Spleen (tissue), 11 donors: ENCODE data around the gene PRKG1. TPM values are rescaled to one million over a fixed set of nuclear protein-coding genes. Genes with fewer than 3 reads are reported as not detected.

Experiments
- DNase-seq: peaks from one replicate; pipeline ENCODE4 v3.0.0-alpha.2; 2020
- H3K27ac ChIP-seq, 8 donors: fragments of 200-600 bp; sonication (generic) in 7 of 8; 1 replicate in 4 of 8; 2 replicates in 4 of 8; pipeline versions ENCODE4 v1.5.0 to v1.8.0; 2016 to 2021; ENCODE audit warnings: inconsistent platforms in 4 of 8, mild to moderate bottlenecking in 4 of 8, moderate library complexity in 1 of 8
- H3K27me3 ChIP-seq, 7 donors: fragments of 200-600 bp; sonication (generic) in 6 of 7; replicated peaks in 1 of 7; 1 replicate in 4 of 7; 2 replicates in 3 of 7; pipeline versions ENCODE4 v1.5.0 to v1.8.0; 2016 to 2021; ENCODE audit warnings: inconsistent platforms in 3 of 7, mild to moderate bottlenecking in 1 of 7
- H3K36me3 ChIP-seq, 6 donors: fragments of 200-600 bp; sonication (generic) in 5 of 6; 1 replicate in 4 of 6; 2 replicates in 2 of 6; pipeline versions ENCODE4 v1.5.0 to v1.8.0; 2016 to 2021; ENCODE audit warnings: inconsistent platforms in 2 of 6
- H3K4me1 ChIP-seq, 6 donors: fragments of 200-600 bp; sonication (generic) in 5 of 6; 1 replicate in 3 of 6; 2 replicates in 3 of 6; pipeline versions ENCODE4 v1.5.0 to v1.8.0; 2016 to 2021; ENCODE audit warnings: inconsistent platforms in 3 of 6
- H3K4me3 ChIP-seq, 8 donors: fragments of 200-600 bp; sonication (generic) in 7 of 8; 1 replicate in 4 of 8; 2 replicates in 4 of 8; pipeline versions ENCODE4 v1.5.0 to v1.8.0; 2016 to 2021; ENCODE audit warnings: inconsistent platforms in 4 of 8, mild to moderate bottlenecking in 4 of 8, moderate library complexity in 2 of 8
- H3K9me3 ChIP-seq, 8 donors: fragments of 200-600 bp; sonication (generic) in 7 of 8; 1 replicate in 4 of 8; 2 replicates in 4 of 8; pipeline versions ENCODE4 v1.5.0 to v1.8.0; 2016 to 2021; ENCODE audit warnings: inconsistent platforms in 4 of 8
- POLR2A ChIP-seq, 3 donors: fragments of 450-650 bp; IDR thresholded peaks; one replicate each; pipeline ENCODE4 v1.5.1; 2017; ENCODE audit warnings: antibody characterized with exemption in 3 of 3, mild to moderate bottlenecking in 1 of 3
- POLR2AphosphoS5 ChIP-seq, 3 donors: sonication (generic); formaldehyde crosslinking; IDR thresholded peaks; one replicate each; pipeline ENCODE4 v1.5.1; 2017; ENCODE audit warnings: antibody characterized with exemption in 3 of 3
- WGBS, 5 donors: extraction: QIAGEN DNeasy Blood & Tissue Kit in 3 of 5; methylation state at CpG; one replicate each; pipeline versions ENCODE4 v1.1.5 to v1.1.7; 2013 to 2018; 5-methylcytosine and 5-hydroxymethylcytosine counted together
- intact Hi-C: fragments of 100-400 bp; cut with DNase I; formaldehyde crosslinking; loops from one replicate; pipeline ENCODE4 v1.15.0; 2023; ENCODE audit warnings: low total_unique reads
- polyA plus RNA-seq, 3 donors: library from polyadenylated mRNA; stranded (reverse); fragments of 200-250 nt; gene quantifications; one replicate each; pipeline ENCODE4 v1.2.1, GENCODE V29; 2013
- total RNA-seq, 7 donors: library from RNA; depleted of rRNA in 3 of 7; stranded (reverse); fragments of >200 nt in 3 of 7; fragmentation: NEBNext Ultra II Directional in 4 of 7; extraction: Animal tissue kit (Norgen Biotek cat#: 25700) in 4 of 7; gene quantifications; one replicate each; pipeline versions ENCODE4 v1.1.0 to v1.2.1, GENCODE V29; 2016 to 2021
- TF ChIP-seq, protein P1 (sequence below), 11 experiments: fragments of 200-600 bp in 7 of 11; fragments of 450-650 bp in 4 of 11; sonication (generic) in 4 of 11; IDR thresholded peaks in 8 of 11; conservative IDR thresholded peaks in 3 of 11; 1 replicate in 7 of 11; 2 replicates in 4 of 11; pipeline versions ENCODE4 v1.4.0 to v1.8.0; 2016 to 2021; ENCODE audit warnings: antibody characterized with exemption in 11 of 11, inconsistent platforms in 4 of 11, mild to moderate bottlenecking in 1 of 11
- donor health status: healthy with polysubstance abuse.
- donor health status: DM: no; HTN: no; CAD: no; lungs with moderate emphysema.
- donor health status: DM: no; HTN: no; CAD: no.
- donor health status: Bipolar disorder and iron deficiency.
- donor health status: healthy.
- donor health status: DM: no; HTN: no; CAD: no.
- donor health status: DM: yes; HTN: yes; CAD: no.

The PRKG1 gene
- total and polyA plus RNA-seq, 10 donors = 0.65 to 10.5 (median 7.2) TPM

DNA sequence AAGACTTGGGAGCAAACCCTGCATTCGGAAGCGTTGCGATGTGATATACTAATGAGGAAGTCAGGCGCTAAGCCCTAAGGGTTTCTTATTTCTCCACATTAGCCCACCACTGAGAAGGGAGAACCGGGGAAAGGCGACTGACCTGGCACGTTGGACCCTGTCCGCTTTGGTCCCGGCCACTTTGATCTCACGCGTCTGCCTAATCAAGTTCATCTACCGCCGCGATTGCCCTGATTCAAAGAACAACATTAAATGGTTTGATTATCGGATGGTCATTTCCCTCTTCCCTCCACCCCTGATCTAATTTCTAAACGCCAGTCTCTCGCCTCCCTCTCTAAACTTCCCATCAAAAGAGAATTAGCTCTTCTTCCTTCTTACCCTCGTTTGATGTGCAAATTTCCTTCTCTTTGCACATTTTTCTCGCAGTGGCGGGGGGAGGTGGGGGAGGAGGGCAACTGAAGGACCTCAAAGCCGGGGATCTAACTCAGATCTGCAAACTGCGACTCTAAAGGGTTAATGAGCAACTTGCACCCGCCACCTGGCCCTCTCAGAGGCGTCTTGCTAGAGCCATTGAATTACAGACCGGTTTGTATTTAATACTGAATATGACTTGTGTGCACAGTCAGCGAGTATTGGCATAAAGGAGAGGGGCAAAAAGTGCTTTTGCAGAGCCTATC, 1239.1 kb downstream of the PRKG1 start:
- TF ChIP-seq, protein P1, sequence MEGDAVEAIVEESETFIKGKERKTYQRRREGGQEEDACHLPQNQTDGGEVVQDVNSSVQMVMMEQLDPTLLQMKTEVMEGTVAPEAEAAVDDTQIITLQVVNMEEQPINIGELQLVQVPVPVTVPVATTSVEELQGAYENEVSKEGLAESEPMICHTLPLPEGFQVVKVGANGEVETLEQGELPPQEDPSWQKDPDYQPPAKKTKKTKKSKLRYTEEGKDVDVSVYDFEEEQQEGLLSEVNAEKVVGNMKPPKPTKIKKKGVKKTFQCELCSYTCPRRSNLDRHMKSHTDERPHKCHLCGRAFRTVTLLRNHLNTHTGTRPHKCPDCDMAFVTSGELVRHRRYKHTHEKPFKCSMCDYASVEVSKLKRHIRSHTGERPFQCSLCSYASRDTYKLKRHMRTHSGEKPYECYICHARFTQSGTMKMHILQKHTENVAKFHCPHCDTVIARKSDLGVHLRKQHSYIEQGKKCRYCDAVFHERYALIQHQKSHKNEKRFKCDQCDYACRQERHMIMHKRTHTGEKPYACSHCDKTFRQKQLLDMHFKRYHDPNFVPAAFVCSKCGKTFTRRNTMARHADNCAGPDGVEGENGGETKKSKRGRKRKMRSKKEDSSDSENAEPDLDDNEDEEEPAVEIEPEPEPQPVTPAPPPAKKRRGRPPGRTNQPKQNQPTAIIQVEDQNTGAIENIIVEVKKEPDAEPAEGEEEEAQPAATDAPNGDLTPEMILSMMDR (IDR thresholded peaks at IDR 0.05 in 8 of 11, conservative IDR thresholded peaks at IDR 0.05 in 3 of 11) = no peak
- TF ChIP-seq POLR2AphosphoS5 (IDR thresholded peaks at IDR 0.05) (no peak), POLR2A (IDR thresholded peaks at IDR 0.05) (no peak)
- Histone ChIP-seq H3K4me3 (peak overlapping the region; percentile 31 to 73 (median 44)), H3K27me3 (peaks cover 4 to 70% (median 34%) of the 10 kb centered on the region in 7 donors), H3K36me3 (no peaks in the 10 kb centered on the region), H3K4me1 (peaks cover 5 to 36% (median 24%) of the 10 kb centered on the region in 6 donors), H3K27ac (peak overlapping the region in 4 of 8 donors; percentile 2 to 56 (median 46)), H3K9me3 (no peaks in the 10 kb centered on the region)
- no peak for DNase-seq
- intact Hi-C loops = no loop called here
- WGBS, 5 donors = 2 to 8% (median 2%) methylated on average over 26 of the region's 26 CpGs

DNA sequence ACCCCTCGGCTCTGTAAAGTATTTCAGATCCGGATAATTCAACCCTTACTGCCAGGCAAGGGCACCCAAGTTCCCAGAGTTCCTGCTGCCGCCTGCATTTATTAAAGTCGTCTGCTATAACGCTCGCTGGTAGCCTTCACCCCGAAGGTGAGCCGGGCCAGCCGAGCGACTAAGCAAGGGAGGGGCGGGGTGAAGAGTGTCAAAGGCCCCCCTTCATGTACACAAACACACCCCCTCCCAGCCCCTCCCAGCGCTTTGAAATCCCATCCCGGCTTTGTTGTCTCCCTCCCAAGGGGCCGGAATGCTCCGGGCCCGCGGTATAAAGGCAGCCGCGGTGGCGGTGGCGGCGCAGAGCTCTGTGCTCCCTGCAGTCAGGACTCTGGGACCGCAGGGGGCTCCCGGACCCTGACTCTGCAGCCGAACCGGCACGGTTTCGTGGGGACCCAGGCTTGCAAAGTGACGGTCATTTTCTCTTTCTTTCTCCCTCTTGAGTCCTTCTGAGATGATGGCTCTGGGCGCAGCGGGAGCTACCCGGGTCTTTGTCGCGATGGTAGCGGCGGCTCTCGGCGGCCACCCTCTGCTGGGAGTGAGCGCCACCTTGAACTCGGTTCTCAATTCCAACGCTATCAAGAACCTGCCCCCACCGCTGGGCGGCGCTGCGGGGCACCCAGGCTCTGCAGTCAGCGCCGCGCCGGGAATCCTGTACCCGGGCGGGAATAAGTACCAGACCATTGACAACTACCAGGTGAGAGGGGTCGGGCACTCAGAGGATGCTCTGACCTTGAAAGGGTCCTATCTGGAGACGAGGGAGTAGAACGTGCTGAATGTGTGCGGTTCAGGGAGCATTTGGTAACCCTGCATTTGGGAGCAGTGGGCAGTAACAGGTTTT, 1239.9 kb downstream of the PRKG1 start, which contains the start of gene DKK1:
Gene DKK1 (plus strand): TSS at position 349 of the 889 bp plus-strand sequence. CDS start 154 bp downstream, at position 503.
- no peaks in the 10 kb centered on the region for H3K9me3 ChIP-seq
- H3K27me3 ChIP-seq = peaks cover 4 to 65% (median 31%) of the 10 kb centered on the region in 7 donors
- H3K36me3 ChIP-seq = no peaks in the 10 kb centered on the region
- H3K27ac ChIP-seq = peak within 1 kb of the TSS in 5 of 8 donors; percentile 2 to 56 (median 45)
- WGBS, 5 donors = 0 to 3% (median 1%) methylated on average over 39 to 55 of the region's 55 CpGs
- peak; percentile 88 for DNase-seq
- TF ChIP-seq POLR2A (IDR thresholded peaks at IDR 0.05) = no peak
- peak in 1 of 3 donors; percentile 28 for TF ChIP-seq POLR2AphosphoS5 (IDR thresholded peaks at IDR 0.05)
- TF ChIP-seq, protein P1 (IDR thresholded peaks at IDR 0.05 in 8 of 11, conservative IDR thresholded peaks at IDR 0.05 in 3 of 11) = peak in 10 of 11 experiments; percentile 15 to 73 (median 52)
- peaks cover 0 to 30% (median 20%) of the 10 kb centered on the region in 6 donors for H3K4me1 ChIP-seq
- intact Hi-C loops = no loop called here
- H3K4me3 ChIP-seq = peak within 1 kb of the TSS; percentile 31 to 73 (median 44)

DNA sequence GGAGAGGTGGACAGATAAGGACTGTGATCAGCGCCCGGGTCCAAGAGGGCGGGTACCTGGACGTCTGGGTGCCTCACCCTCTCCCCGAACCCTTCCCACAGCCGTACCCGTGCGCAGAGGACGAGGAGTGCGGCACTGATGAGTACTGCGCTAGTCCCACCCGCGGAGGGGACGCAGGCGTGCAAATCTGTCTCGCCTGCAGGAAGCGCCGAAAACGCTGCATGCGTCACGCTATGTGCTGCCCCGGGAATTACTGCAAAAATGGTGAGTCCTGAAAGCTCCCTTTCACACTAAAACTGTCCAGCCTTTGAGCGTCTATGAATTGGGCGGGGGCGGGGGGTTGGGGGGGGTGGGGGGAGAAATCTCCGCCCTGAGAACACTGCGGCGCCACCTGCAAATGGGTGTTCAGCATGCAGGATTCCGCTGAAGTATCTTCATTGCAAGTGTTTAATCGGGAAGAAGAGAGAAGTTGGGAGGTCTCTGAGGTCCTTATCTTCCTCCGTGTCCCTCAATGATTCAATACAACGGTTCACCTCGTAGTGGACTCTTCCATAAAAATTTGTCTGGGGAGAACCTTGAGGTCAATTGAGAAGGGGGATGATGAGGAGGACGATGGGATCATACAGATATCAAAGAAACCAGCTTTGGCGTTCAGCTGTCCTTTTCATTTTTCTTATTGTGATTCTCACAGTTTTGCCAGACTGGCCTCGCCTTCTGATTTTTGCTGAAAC, 1240.7 kb downstream of the PRKG1 start:
- Histone ChIP-seq H3K27me3 (peaks cover 4 to 59% (median 31%) of the 10 kb centered on the region in 7 donors), H3K4me1 (peaks cover 0 to 30% (median 20%) of the 10 kb centered on the region in 6 donors), H3K9me3 (no peaks in the 10 kb centered on the region), H3K4me3 (peak overlapping the region; percentile 31 to 73 (median 44)), H3K27ac (no peak overlapping the region), H3K36me3 (no peaks in the 10 kb centered on the region)
- 9 to 23% (median 11%) methylated on average over 17 to 36 of the region's 36 CpGs for WGBS, 5 donors
- intact Hi-C loops = no loop called here
- TF ChIP-seq POLR2A (IDR thresholded peaks at IDR 0.05) = no peak
- TF ChIP-seq, protein P1 (IDR thresholded peaks at IDR 0.05 in 8 of 11, conservative IDR thresholded peaks at IDR 0.05 in 3 of 11) = no peak
- no peak for TF ChIP-seq POLR2AphosphoS5 (IDR thresholded peaks at IDR 0.05)
- peak; percentile 81 for DNase-seq
